ENCODE measurements around the gene ZNF627. TPM values are rescaled to one million over a fixed set of nuclear protein-coding genes. Genes with fewer than 3 reads are reported as not detected.

The ZNF627 gene
- polyA plus RNA-seq, 1 experiment, result 5.8 TPM

DNA sequence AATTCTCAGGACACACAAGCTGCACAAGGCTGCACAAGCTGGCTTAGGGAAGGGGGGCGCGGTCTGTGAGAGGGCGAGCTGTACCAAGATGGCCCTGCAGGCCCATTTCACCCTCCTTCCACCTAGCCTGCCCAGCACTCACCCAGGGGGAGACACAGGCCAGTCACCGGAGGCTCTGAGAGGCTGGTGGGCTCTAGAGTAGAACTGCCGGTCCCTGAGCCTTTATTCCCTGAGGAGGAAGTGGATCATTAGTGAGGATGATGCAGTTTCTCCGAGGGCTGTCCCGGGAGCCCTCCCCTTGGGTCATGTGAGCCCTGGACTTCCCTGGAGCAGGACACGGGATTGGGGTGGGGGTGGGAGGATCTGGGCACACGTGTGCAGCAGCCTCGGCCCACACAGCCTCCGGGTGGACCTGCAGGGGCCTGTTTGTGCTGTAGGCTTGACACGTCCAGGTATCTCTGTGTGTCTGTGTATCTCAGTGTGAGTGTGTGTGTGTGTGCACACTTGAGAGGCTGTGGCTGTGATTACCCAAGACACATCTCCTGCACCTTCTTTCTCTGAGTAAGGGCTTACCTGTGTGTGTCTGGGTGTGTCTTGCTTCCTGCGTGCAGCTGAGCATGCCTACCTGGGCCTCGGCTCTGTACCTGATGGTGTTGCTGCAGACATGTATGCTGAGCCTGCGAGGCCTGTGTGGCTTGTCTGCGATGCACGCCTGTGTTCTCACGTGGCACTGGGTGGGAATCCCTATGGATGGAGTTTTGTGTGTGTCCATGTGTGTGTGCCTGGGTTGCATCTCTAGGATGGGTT, 19.6 kb upstream of the ZNF627 start, which contains the start of gene ACP5:
ACP5 (minus strand) TSS at position 195 of the 807 bp plus-strand sequence. CDS start 328 bp downstream, outside the sequence.
- ChIA-PET POLR2A (no interaction called here), CTCF (interaction anchor here (0.6 to 2.1 kb wide), 3 partner anchors 11 to 130 kb away, joined by 3 to 9 read pairs (median 5); no protein-coding TSS in a partner anchor)
- TF ChIP-seq, protein P1, sequence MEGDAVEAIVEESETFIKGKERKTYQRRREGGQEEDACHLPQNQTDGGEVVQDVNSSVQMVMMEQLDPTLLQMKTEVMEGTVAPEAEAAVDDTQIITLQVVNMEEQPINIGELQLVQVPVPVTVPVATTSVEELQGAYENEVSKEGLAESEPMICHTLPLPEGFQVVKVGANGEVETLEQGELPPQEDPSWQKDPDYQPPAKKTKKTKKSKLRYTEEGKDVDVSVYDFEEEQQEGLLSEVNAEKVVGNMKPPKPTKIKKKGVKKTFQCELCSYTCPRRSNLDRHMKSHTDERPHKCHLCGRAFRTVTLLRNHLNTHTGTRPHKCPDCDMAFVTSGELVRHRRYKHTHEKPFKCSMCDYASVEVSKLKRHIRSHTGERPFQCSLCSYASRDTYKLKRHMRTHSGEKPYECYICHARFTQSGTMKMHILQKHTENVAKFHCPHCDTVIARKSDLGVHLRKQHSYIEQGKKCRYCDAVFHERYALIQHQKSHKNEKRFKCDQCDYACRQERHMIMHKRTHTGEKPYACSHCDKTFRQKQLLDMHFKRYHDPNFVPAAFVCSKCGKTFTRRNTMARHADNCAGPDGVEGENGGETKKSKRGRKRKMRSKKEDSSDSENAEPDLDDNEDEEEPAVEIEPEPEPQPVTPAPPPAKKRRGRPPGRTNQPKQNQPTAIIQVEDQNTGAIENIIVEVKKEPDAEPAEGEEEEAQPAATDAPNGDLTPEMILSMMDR (IDR thresholded peaks at IDR 0.05; ENCODE audit: insufficient read depth, low read depth, low read length), result no peak
- Histone ChIP-seq H3K4me3 (ENCODE audit: low read depth, low read length) (no peak within 1 kb of the TSS), H3K27me3 (ENCODE audit: control insufficient read depth, insufficient read depth, low read length) (no peaks in the 10 kb centered on the region), H3K36me3 (ENCODE audit: control insufficient read depth, insufficient read depth, low read length) (no peaks in the 10 kb centered on the region)
- no peak for DNase-seq (ENCODE audit: low read depth)

- CTCF ChIA-PET, result interaction anchor here (0.6 to 2.1 kb wide), 5 partner anchors 10 to 131 kb away, joined by 3 to 9 read pairs (median 5); no protein-coding TSS in a partner anchor
- no peaks in the 10 kb centered on the region for H3K36me3 ChIP-seq (ENCODE audit: control insufficient read depth, insufficient read depth, low read length)
- POLR2A ChIA-PET, result no interaction called here
These were observed 18.8 kb upstream of the ZNF627 start for GRCh38 chr19:11578258-11579142.

GRCh38 chr19:11580116-11580515, 17.2 kb upstream of the ZNF627 start:
- no peak overlapping the region for H3K4me3 ChIP-seq (ENCODE audit: low read depth, low read length)
- CTCF ChIA-PET, result interaction anchor here (1.5 to 2.0 kb wide), 3 partner anchors 8 to 20 kb away, joined by 3 to 9 read pairs (median 8); partner anchors contain the start of gene ELOF1
- no peak for DNase-seq (ENCODE audit: low read depth)
- TF ChIP-seq, protein P1 (IDR thresholded peaks at IDR 0.05; ENCODE audit: insufficient read depth, low read depth, low read length), result no peak
- H3K36me3 ChIP-seq (ENCODE audit: control insufficient read depth, insufficient read depth, low read length), result no peaks in the 10 kb centered on the region
- no peaks in the 10 kb centered on the region for H3K27me3 ChIP-seq (ENCODE audit: control insufficient read depth, insufficient read depth, low read length)
- POLR2A ChIA-PET, result no interaction called here

More at GRCh38 chr19:11578258-11579142, 18.8 kb upstream of the ZNF627 start:
- Histone ChIP-seq H3K27me3 (ENCODE audit: control insufficient read depth, insufficient read depth, low read length) (no peaks in the 10 kb centered on the region), H3K4me3 (ENCODE audit: low read depth, low read length) (no peak overlapping the region)
- TF ChIP-seq, protein P1 (IDR thresholded peaks at IDR 0.05; ENCODE audit: insufficient read depth, low read depth, low read length), result no peak
- no peak for DNase-seq (ENCODE audit: low read depth)

DNA sequence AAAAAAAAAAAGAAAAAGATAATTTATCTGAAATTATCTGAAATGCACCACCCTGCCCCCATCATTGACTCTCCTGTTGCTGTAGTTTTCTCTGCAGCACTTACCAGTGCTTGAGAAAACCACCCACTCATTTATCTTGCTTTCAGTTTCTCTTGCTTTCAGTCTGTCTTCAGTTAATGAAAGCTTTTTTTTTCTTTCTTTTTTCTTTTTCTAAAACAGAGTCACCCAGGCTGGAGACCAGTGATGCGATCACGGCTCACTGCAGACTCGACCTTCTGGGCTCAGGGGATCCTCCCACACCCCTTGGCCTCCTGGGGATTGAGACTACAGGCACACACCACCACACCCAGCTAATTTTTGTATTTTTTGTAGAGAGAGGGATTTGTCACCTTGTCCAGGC, 15.5 kb upstream of the ZNF627 start:
- Histone ChIP-seq H3K4me3 (ENCODE audit: low read depth, low read length) (no peak overlapping the region), H3K36me3 (ENCODE audit: control insufficient read depth, insufficient read depth, low read length) (no peaks in the 10 kb centered on the region), H3K27me3 (ENCODE audit: control insufficient read depth, insufficient read depth, low read length) (no peaks in the 10 kb centered on the region)
- ChIA-PET POLR2A (no interaction called here), CTCF (interaction anchor here (1.1 to 2.0 kb wide), 2 partner anchors 14 to 22 kb away, joined by 3 to 9 read pairs; partner anchors contain the start of gene ELOF1)
- TF ChIP-seq, protein P1 (IDR thresholded peaks at IDR 0.05; ENCODE audit: insufficient read depth, low read depth, low read length), result no peak
- DNase-seq (ENCODE audit: low read depth), result no peak

All from BJ (cell line).